ENCODE measurements around the gene MRPS25.

MRPS25 gene

GRCh38 chr3:15081960-15082664 lies 17.0 kb upstream of the MRPS25 start:
- DNase-seq, result no peak

DNA sequence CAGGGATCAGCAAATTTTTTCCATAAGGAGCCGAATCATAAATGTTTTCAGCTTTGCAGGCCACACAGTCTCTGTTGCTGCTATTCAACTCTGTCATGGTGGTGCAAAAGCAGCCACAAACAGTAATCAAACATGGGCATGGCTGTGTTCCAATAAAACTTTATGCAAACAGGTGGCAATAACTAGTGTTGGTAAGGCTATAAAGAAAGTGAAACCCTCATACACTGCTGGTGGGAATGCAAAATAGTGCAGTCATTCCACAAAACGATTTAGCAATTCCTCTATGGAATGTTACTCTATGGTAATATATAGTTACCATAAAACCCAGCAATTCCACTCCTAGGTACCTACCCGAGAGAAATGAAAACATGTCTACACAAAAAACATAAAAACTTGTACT lies 14.0 kb upstream of the MRPS25 start:
- DNase-seq, result no peak

DNA sequence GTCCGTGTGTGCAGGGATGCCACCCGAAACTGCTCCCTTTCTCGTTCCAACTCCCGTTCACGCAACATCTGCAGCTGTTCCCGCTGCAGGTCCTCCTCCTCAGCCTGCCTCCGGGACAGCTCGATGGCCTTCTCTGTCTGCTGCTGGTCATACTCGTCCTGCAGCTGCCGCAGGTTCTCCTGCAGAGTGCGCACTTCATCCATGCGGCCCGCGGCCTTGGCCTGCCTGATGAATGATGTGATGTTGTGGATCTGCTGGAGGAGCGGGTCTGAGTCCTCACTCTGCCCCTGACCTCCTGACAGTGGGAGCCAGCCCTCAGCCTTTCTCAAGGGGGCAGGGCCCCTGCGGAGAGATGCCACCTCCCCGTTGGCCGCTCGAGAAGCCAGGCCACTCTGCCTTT lies 9.4 kb upstream of the MRPS25 start:
- no peak for DNase-seq

DNA sequence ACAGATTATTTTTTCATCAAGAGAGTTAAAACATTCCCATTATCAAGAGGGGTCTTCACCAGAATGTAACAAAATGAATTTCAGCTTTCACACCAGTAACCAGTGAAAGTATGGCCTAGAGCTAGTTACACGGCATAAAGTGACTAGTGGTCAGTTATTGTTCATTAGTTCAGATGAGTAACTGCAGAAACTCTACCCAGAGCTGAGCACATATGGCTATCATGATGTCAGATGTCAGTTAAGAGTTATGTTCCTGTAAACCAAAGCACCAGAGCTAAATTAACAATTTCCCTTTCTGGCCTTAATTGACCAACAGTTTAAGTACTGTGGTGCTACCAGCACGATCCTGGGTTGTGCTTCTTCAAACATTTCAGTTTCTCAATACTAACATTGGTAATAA lies 6.6 kb upstream of the MRPS25 start:
- DNase-seq, result no peak

- DNase-seq, result no peak
Measured at GRCh38 chr3:15069441-15069840, 4.3 kb upstream of the MRPS25 start.

DNA sequence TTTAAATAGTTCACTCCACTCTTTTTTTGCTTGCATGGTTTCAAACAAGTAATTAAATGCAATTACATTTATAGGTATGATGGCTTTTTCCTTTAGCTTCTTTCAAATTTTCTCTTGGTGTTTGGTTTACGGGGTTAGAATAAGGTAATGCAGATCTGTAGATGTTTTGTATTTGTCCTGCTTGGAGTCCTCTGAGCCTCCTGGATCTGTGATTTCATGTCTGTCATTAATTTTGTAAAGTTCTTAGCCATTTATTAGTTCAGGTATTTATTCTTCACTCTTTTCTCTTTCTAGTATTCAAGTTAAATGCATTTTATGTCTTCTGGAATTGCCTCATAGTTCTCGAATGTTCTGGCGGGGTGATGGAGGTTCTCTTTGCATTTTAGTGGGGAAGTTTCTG lies 1.4 kb upstream of the MRPS25 start:
- DNase-seq, result no peak

- no peak for DNase-seq
Measured at GRCh38 chr3:15065550-15066007, 464 bp upstream of the MRPS25 start.

DNA sequence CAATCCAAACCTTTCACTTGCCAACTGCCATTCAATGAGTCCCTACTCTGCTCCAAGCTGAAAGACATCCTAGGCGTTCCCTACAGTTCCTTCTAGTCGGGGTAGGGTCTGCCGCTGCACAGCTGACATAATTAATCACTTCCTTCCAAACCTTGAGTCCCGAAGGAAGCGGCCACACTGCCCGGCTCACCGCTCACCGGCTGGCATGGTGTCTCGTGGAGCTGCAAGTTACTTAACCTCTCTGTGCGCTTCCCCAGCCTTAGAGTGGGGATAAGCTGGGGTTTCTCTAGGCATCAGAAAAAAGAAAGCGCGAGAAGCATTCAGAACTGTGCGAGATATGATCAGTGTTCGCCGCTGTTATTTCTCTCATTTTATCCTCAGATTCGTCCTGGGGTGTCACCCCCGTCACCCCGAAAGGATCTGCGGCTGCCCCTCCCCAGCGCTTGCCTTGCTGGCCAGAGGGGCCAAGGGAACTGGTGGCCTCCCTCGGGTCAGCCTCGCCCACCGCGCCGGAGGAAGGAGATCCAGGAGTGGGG lies 748 bp downstream of the MRPS25 start:
- DNase-seq, result peak; percentile 19

- DNase-seq, result no peak
Measured at GRCh38 chr3:15063656-15064286, 1.3 kb downstream of the MRPS25 start.

GRCh38 chr3:15063238-15063637 lies 1.9 kb downstream of the MRPS25 start:
- DNase-seq, result no peak

- no peak for DNase-seq
Measured at GRCh38 chr3:15060029-15060428, 5.1 kb downstream of the MRPS25 start.

- DNase-seq, result no peak
Measured at GRCh38 chr3:15056676-15057404, 8.3 kb downstream of the MRPS25 start.

DNA sequence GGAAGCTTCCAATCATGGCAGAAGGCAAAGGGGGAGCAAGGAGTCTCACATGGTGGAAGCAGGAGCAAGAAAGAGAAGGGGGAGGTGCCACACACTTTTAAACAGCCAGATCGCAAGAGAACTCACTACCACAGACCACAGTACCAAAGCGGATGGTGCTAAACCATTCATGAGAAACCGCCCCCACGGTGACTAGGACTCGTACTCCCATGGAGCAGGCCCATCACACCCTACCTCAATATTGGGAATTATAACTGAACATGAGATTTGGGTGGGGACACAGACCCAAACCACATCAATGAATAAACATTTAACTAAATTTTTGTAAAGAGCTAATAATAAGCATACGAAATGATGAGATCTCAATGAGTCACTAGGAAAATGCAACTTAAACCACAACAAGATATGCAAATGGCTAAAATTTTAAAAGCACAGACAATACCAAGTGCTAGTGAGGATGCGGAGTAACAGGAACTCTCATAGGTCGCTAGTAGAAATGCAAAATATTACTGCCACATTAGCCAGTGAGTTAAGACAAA lies 10.0 kb downstream of the MRPS25 start:
- peak; percentile 46 for DNase-seq

DNA sequence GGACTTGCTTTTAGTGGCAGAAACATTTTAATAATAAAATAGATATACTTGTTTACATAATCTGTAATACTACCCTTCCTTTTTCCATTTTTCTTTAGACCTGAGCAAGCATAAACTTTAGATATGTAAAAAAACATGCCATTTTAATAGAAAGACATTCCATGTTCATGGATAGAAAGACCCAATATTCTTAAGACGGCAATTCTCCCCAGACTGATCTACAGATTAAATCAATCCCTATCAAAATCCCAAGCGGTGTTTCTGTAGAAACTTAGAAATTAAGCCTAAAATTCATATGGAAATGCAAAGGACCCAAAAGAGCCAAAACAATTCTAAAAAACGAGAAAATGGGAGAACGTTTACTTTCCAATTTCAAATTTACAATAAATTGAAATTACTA lies 11.6 kb downstream of the MRPS25 start:
- DNase-seq, result no peak

- no peak for DNase-seq
Measured at GRCh38 chr3:15052335-15053242, 12.5 kb downstream of the MRPS25 start.

DNA sequence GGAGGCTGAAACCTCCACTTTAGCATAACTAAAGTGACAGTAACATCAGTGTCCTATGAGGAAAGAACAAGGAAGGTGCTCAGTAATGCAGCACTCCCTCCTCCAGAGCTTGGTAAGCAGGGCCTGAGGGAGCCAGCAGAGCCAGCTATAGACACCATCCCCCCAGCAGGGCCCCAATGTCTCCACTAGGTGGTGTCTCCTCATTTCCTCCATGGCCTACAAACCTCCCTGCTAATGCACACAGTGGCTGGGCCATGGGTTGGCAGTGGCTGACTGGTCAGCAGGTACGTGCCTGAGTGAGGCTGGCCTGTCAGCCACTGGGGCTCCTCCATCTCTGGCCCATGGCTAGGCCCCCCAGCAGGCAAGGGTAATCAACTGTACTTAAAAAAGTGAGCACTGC lies 13.6 kb downstream of the MRPS25 start:
- peak; percentile 27 for DNase-seq

DNA sequence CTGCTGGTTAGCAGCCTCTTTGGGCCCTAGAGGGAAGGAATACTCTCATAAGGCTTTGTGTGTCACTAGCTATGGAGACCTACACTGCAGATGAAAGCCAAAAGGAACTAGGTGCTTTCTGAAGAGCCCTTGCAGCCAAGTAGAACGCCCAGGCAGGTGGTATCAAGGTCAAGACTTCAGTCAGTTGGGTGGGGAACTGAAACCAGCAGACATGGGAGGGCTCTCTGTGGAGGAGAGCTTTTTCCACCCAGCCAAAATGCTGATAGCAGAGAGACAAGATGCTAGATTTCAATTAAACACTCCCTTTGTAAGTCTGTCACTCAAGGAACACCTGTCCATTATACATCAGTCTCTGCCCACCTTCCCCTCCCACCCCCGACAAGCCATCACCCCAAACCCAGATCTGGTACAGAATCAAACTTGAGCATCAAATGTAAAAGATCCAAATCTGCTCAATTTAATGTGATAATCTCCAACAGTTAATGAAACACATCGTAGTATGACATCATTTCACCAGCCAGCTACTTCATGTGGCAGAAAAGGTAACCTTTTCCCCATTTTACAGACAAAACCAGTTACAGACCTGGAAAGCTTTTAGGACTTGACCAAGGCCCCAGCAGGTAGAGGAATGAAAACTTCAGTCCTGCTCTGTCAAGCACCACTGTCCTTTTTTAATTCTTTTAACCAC lies 14.6 kb downstream of the MRPS25 start:
- DNase-seq, result no peak

GRCh38 chr3:15049584-15049983 lies 15.5 kb downstream of the MRPS25 start:
- no peak for DNase-seq

DNA sequence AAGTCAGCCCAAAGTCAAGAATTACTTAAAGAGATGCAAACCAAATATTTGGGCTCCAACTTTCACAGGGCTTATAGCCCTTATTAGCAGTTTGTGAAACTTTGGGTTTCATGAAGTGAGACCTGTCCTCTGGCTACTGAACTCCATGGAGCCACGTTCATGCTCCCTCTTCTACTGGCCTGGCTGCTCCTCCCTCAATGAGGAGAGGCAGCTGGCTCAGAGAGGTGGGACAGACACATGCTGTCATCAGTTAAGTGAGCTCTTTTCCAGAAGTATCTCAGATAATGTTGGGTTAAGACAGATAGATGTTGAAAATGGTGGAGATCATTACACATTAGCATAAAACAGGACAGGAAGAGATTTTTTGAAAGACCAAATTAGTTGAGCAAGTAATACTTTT lies 19.4 kb downstream of the MRPS25 start:
- DNase-seq, result no peak

DNA sequence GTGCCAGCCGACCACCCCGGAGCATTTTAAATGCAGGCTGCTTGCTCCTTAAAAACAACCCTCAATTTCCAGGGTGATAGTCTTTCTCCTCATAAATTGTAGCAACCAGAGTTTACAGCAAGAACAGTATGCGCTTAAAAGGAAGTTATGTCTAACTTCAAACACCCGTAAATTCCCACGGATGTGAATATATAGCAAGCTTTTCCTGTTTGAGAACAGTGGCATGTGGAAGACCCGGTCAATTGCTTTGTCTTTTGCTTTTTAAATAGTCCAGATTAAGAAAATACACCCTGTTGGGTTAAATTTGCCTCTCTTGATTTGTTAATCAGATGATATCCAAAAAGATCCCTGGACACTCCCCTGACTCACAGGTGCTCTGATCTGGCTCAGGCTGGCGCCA lies 20.8 kb downstream of the MRPS25 start:
- no peak for DNase-seq

GRCh38 chr3:15043408-15044171 lies 21.5 kb downstream of the MRPS25 start:
- no peak for DNase-seq

Measured in stimulated activated CD4-positive, alpha-beta T cell treated with anti-CD3 and anti-CD28 coated beads, Interleukin-12 subunit alpha, Interleukin-12 subunit beta, amount 100 ng/mL, for 4 hours (primary cell).